Gastrocnemius medialis (tissue), 4 donors: ENCODE results near the gene CMBL. TPM values are rescaled to one million over a fixed set of nuclear protein-coding genes. Genes with fewer than 3 reads are reported as not detected.

ENCODE experiments used
- ATAC-seq, 2 donors: fragments of 150-250 bp; one replicate each; pipeline ENCODE4 v1.9.1; 2016
- DNase-seq, 2 donors: peaks; one replicate each; pipeline ENCODE4 v3.0.0-alpha.2; 2019
- H3K27ac ChIP-seq, 4 donors: fragments of 200-600 bp; sonication (generic); 1 replicate in 1 of 4; 2 replicates in 3 of 4; pipeline ENCODE4 v1.5.1; 2016 to 2018; ENCODE audit warnings: mild to moderate bottlenecking in 2 of 4, moderate library complexity in 1 of 4
- H3K27me3 ChIP-seq, 3 donors: fragments of 200-600 bp; sonication (generic) in 2 of 3; 1 replicate in 1 of 3; 2 replicates in 2 of 3; pipeline versions ENCODE4 v1.5.1 to v1.6.0; 2016 to 2019; ENCODE audit warnings: mild to moderate bottlenecking in 1 of 3, moderate library complexity in 1 of 3
- H3K36me3 ChIP-seq, 2 donors: fragments of 200-600 bp; sonication (generic) in 1 of 2; one replicate each; pipeline ENCODE4 v1.5.1; 2017 to 2018
- H3K4me1 ChIP-seq, 2 donors: fragments of 200-600 bp; sonication (generic) in 1 of 2; one replicate each; pipeline ENCODE4 v1.5.1; 2016 to 2017; ENCODE audit warnings: mild to moderate bottlenecking in 2 of 2
- H3K4me3 ChIP-seq, 4 donors: fragments of 200-600 bp; sonication (generic) in 3 of 4; 1 replicate in 1 of 4; 2 replicates in 3 of 4; pipeline ENCODE4 v1.5.1; 2016 to 2019; ENCODE audit warnings: mild to moderate bottlenecking in 2 of 4
- H3K9me3 ChIP-seq, 3 donors: fragments of 200-600 bp; sonication (generic) in 2 of 3; 1 replicate in 1 of 3; 2 replicates in 2 of 3; pipeline ENCODE4 v1.5.1; 2016 to 2019
- CTCF ChIP-seq, 5 experiments: fragments of 450-650 bp in 3 of 5; fragments of 200-600 bp in 2 of 5; sonication (generic) in 2 of 5; IDR thresholded peaks in 4 of 5; conservative IDR thresholded peaks in 1 of 5; 1 replicate in 4 of 5; 2 replicates in 1 of 5; pipeline ENCODE4 v1.5.1; 2016 to 2019; ENCODE audit warnings: antibody characterized with exemption in 5 of 5, mild to moderate bottlenecking in 3 of 5, moderate library complexity in 3 of 5
- POLR2A ChIP-seq, 2 donors: fragments of 450-650 bp; IDR thresholded peaks; one replicate each; pipeline ENCODE4 v1.6.1; 2017; ENCODE audit warnings: antibody characterized with exemption in 2 of 2, mild to moderate bottlenecking in 2 of 2, moderate library complexity in 2 of 2
- in situ Hi-C, 4 donors: fragments of 200-750 bp; cut with MboI; loops; one replicate each; pipeline versions ENCODE4 v1.15.0 to v1.8.0; 2017; ENCODE audit warnings: low sequenced_read_pairs in 4 of 4
- intact Hi-C: fragments of 100-400 bp; cut with DNase I; formaldehyde crosslinking; loops from one replicate; pipeline ENCODE4 v1.15.1; 2023; ENCODE audit warnings: low total_unique reads
- total RNA-seq, 4 donors: library from RNA; depleted of rRNA; stranded (reverse); fragments of >200 nt; gene quantifications; one replicate each; pipeline versions ENCODE4 v1.1.0 to v1.2.3, GENCODE V29; 2016

The CMBL gene
- total RNA-seq, 4 donors from 2014 or later, result 7.8 to 46.7 (median 35.6) TPM

DNA sequence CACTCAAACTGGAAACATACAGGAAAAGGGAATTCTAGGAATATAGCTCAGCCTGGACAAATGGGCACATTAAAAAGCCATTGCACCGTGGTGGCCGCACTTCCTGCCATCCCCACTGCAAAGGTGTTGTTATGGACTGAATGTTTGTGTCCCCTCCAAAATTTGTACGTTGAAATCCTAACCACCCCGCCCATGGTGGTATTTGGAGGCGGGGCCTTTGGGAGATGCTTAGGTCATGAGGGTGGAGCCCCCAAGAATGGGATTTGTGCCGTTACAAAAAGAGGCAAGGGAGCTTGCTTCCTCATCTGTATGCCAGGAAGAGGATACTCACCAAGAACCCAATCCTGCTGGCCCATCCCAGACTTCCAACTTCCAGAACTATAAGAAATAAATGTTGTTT, 1.1 kb upstream of the CMBL start:
- no peaks in the 10 kb centered on the region for H3K27me3 ChIP-seq
- H3K4me1 ChIP-seq, result peaks cover 52 to 53% of the 10 kb centered on the region in 2 donors
- in situ Hi-C loops (no loop called here), intact Hi-C loops (no loop called here)
- H3K4me3 ChIP-seq, result no peak overlapping the region
- no peaks in the 10 kb centered on the region for H3K36me3 ChIP-seq
- no peak for DNase-seq
- no peak for ATAC-seq
- TF ChIP-seq POLR2A (IDR thresholded peaks at IDR 0.05) (no peak), CTCF (IDR thresholded peaks at IDR 0.05 in 4 of 5, conservative IDR thresholded peaks at IDR 0.05 in 1 of 5) (no peak)
- peak overlapping the region; percentile 91 to 98 (median 94) for H3K27ac ChIP-seq
- H3K9me3 ChIP-seq, result no peaks in the 10 kb centered on the region

DNA sequence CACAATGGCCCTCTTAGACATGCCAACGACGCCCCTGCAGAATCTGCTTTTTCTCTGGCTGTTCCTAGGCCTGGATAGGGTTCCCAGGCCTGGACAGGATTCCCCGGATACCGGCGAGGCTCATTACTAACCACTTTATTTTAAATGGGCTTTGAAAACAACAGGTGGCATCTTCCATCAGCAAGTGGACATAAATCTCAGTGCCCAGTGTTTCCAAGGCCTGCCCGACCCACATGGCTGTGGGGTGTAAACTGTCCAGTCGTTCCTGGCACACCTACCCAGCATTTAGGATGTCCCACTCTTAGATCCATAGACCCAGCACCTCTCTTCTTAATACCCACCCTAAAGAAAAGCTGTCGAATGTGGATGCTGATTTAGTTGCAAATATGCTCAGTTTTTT, 896 bp downstream of the CMBL start:
- in situ Hi-C loops (no loop called here), intact Hi-C loops (no loop called here)
- TF ChIP-seq CTCF (IDR thresholded peaks at IDR 0.05 in 4 of 5, conservative IDR thresholded peaks at IDR 0.05 in 1 of 5) (no peak), POLR2A (IDR thresholded peaks at IDR 0.05) (peak in 1 of 2 donors; percentile 41)
- peak; percentile 57 to 63 for DNase-seq
- Histone ChIP-seq H3K27ac (peak overlapping the region; percentile 91 to 98 (median 94)), H3K4me3 (peak overlapping the region; percentile 56 to 70 (median 64)), H3K36me3 (no peaks in the 10 kb centered on the region), H3K27me3 (no peaks in the 10 kb centered on the region), H3K4me1 (peaks cover 65 to 71% of the 10 kb centered on the region in 2 donors), H3K9me3 (no peaks in the 10 kb centered on the region)
- ATAC-seq, result peak; percentile 38 to 49

- Histone ChIP-seq H3K9me3 (no peaks in the 10 kb centered on the region), H3K27me3 (no peaks in the 10 kb centered on the region), H3K27ac (peak overlapping the region; percentile 91 to 98 (median 94)), H3K4me3 (peak overlapping the region; percentile 15 to 70 (median 64)), H3K4me1 (peaks cover 59 to 67% of the 10 kb centered on the region in 2 donors), H3K36me3 (no peaks in the 10 kb centered on the region)
- in situ Hi-C loops (no loop called here), intact Hi-C loops (no loop called here)
- DNase-seq (no peak), ATAC-seq (no peak)
- TF ChIP-seq POLR2A (IDR thresholded peaks at IDR 0.05) (no peak), CTCF (IDR thresholded peaks at IDR 0.05 in 4 of 5, conservative IDR thresholded peaks at IDR 0.05 in 1 of 5) (no peak)
Observed at GRCh38 chr5:10306114-10306513, 1.6 kb downstream of the CMBL start.

DNA sequence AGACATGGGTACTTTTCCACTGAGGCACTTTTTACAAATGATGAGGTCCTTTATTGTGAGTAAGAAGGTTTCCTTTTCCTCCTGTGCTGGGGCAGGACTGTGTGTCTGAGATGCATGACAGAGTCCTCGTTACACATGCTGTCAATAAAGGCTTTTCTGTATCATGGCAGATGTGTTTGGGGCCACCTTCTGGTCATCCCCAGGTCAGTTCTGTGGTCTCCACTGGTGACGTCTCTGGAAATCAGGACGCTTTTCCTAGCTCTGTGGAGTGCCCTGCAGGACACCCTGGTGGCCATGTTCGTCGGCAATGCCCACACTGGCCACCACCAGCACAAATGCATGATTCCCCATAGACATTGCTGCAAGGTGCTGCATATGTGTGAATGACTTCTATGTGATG, 2.8 kb downstream of the CMBL start:
- Histone ChIP-seq H3K27me3 (no peaks in the 10 kb centered on the region), H3K4me3 (no peak overlapping the region), H3K36me3 (peaks cover 0 to 4% of the 10 kb centered on the region in 2 donors), H3K4me1 (peaks cover 49 to 62% of the 10 kb centered on the region in 2 donors), H3K27ac (peak overlapping the region; percentile 91 to 98 (median 94)), H3K9me3 (no peaks in the 10 kb centered on the region)
- TF ChIP-seq CTCF (IDR thresholded peaks at IDR 0.05 in 4 of 5, conservative IDR thresholded peaks at IDR 0.05 in 1 of 5) (peak; percentile 36 to 62 (median 48)), POLR2A (IDR thresholded peaks at IDR 0.05) (no peak)
- DNase-seq, result peak; percentile 34 to 59
- in situ Hi-C loops, result no loop called here
- ATAC-seq, result peak; percentile 35 to 59
- intact Hi-C loops, result loop anchor here (1.0 kb wide), 1 partner anchor 21 kb away; no protein-coding TSS in a partner anchor

DNA sequence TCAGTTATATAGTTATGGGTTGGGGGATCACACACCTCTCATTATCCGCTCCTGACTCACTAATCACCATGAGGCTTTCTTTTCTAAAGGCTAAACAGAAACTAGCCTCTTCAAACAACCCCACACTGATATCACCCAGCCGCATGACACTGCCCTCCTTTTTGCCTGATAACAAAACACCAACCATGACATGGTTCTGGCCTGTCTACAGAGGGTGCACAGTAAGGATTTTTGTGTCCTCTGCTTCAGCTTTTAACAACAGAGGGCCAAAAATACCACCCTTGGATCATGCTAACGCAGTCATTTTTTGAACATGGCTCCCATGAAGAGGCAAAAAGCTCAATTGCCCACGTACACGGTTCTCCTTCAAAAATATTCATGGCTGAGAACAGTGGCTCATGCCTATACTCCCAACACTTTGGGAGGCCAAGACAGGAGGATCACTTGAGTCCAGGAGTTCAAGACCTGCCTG, 4.0 kb downstream of the CMBL start:
- in situ Hi-C loops (no loop called here), intact Hi-C loops (no loop called here)
- ATAC-seq (no peak), DNase-seq (no peak)
- Histone ChIP-seq H3K4me3 (no peak overlapping the region), H3K27me3 (no peaks in the 10 kb centered on the region), H3K4me1 (peaks cover 50 to 73% of the 10 kb centered on the region in 2 donors), H3K36me3 (peaks cover 0 to 6% of the 10 kb centered on the region in 2 donors), H3K9me3 (no peaks in the 10 kb centered on the region), H3K27ac (peak overlapping the region; percentile 91 to 98 (median 94))
- TF ChIP-seq POLR2A (IDR thresholded peaks at IDR 0.05), result no peak
- no peak for TF ChIP-seq CTCF (IDR thresholded peaks at IDR 0.05 in 4 of 5, conservative IDR thresholded peaks at IDR 0.05 in 1 of 5)
